Chondrocyte (in vitro differentiated cells): ENCODE data around the gene MAD2L1. TPM values are rescaled to one million over a fixed set of nuclear protein-coding genes. Genes with fewer than 3 reads are reported as not detected.

Source experiments
- DNase-seq: peaks from one replicate; pipeline ENCODE4 v3.0.0; 2021; ENCODE audit warnings: mixed read lengths, low spot score
- H3K27ac Mint-ChIP-seq: one replicate; pipeline ENCODE4 v1.8.0; 2021; ENCODE audit warnings: mild to moderate bottlenecking, moderate library complexity, mixed read lengths; ENCODE audit not compliant: unreplicated experiment
- H3K27me3 Mint-ChIP-seq: 2 replicates; pipeline ENCODE4 v1.8.0; 2021; ENCODE audit warnings: low read depth, mixed read lengths
- H3K36me3 Mint-ChIP-seq: 2 replicates; pipeline ENCODE4 v1.8.0; 2021; ENCODE audit warnings: low read depth, mixed read lengths
- H3K4me1 Mint-ChIP-seq: 2 replicates; pipeline ENCODE4 v1.8.0; 2021; ENCODE audit warnings: low read depth, mild to moderate bottlenecking, mixed read lengths
- H3K4me3 Mint-ChIP-seq: one replicate; pipeline ENCODE4 v1.8.0; 2021; ENCODE audit warnings: mild to moderate bottlenecking, moderate library complexity, mixed read lengths; ENCODE audit not compliant: unreplicated experiment
- H3K9me3 Mint-ChIP-seq: 2 replicates; pipeline ENCODE4 v1.8.0; 2021; ENCODE audit warnings: low read depth, mixed read lengths
- total RNA-seq: library from RNA; stranded (reverse); gene quantifications from 3 replicates; pipeline ENCODE4 v1.2.1, GENCODE V29; 2021
- TF ChIP-seq, protein P1 (sequence below): fragments of 200-600 bp; sonication (generic); IDR thresholded peaks from 2 replicates; pipeline ENCODE4 v1.5.0; 2021; ENCODE audit warnings: antibody characterized with exemption, mild to moderate bottlenecking, moderate library complexity

The MAD2L1 gene
- total RNA-seq, 1 donor from 2014 or later = 7.7 TPM

GRCh38 chr4:120034913-120035312 is 31.7 kb downstream of the MAD2L1 start:
- DNase-seq = no peak
- Mint-ChIP-seq H3K36me3 (no peaks in the 10 kb centered on the region), H3K4me3 (no peak overlapping the region), H3K27ac (no peak overlapping the region), H3K9me3 (no peaks in the 10 kb centered on the region), H3K27me3 (peaks cover 1% of the 10 kb centered on the region), H3K4me1 (no peaks in the 10 kb centered on the region)
- TF ChIP-seq, protein P1, sequence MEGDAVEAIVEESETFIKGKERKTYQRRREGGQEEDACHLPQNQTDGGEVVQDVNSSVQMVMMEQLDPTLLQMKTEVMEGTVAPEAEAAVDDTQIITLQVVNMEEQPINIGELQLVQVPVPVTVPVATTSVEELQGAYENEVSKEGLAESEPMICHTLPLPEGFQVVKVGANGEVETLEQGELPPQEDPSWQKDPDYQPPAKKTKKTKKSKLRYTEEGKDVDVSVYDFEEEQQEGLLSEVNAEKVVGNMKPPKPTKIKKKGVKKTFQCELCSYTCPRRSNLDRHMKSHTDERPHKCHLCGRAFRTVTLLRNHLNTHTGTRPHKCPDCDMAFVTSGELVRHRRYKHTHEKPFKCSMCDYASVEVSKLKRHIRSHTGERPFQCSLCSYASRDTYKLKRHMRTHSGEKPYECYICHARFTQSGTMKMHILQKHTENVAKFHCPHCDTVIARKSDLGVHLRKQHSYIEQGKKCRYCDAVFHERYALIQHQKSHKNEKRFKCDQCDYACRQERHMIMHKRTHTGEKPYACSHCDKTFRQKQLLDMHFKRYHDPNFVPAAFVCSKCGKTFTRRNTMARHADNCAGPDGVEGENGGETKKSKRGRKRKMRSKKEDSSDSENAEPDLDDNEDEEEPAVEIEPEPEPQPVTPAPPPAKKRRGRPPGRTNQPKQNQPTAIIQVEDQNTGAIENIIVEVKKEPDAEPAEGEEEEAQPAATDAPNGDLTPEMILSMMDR = no peak

DNA sequence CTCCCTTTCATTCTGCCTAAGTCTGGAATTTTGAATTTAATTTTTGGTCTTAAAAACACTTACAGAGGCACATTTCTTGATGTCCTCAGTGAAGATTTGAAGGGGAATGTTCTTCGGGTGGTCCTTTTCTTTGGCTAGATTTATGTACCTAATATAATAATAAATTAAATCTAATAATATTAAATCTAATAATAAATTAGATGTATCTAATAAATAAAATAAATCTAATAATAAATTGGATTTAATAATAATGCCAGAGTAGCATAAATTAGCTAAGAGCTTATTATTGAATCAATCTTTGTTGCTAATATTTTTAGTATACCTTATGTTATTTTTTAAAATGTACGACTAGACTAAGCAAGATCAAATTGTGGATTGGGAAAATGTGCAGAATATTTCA is 39.8 kb downstream of the MAD2L1 start:
- H3K4me1 Mint-ChIP-seq = no peaks in the 10 kb centered on the region
- TF ChIP-seq, protein P1 = no peak
- no peak overlapping the region for H3K4me3 Mint-ChIP-seq
- H3K27ac Mint-ChIP-seq = no peak overlapping the region
- no peaks in the 10 kb centered on the region for H3K9me3 Mint-ChIP-seq
- DNase-seq = no peak
- no peaks in the 10 kb centered on the region for H3K36me3 Mint-ChIP-seq
- H3K27me3 Mint-ChIP-seq = no peaks in the 10 kb centered on the region

GRCh38 chr4:120025516-120025915 is 41.1 kb downstream of the MAD2L1 start:
- H3K4me1 Mint-ChIP-seq = no peaks in the 10 kb centered on the region
- no peak overlapping the region for H3K4me3 Mint-ChIP-seq
- H3K27me3 Mint-ChIP-seq = no peaks in the 10 kb centered on the region
- no peak for DNase-seq
- TF ChIP-seq, protein P1 = no peak
- no peak overlapping the region for H3K27ac Mint-ChIP-seq
- H3K9me3 Mint-ChIP-seq = no peaks in the 10 kb centered on the region
- no peaks in the 10 kb centered on the region for H3K36me3 Mint-ChIP-seq

GRCh38 chr4:120018786-120019185 is 47.9 kb downstream of the MAD2L1 start:
- Mint-ChIP-seq H3K27ac (no peak overlapping the region), H3K36me3 (peaks cover 3% of the 10 kb centered on the region), H3K27me3 (no peaks in the 10 kb centered on the region), H3K9me3 (peaks cover 14% of the 10 kb centered on the region), H3K4me1 (no peaks in the 10 kb centered on the region), H3K4me3 (no peak overlapping the region)
- TF ChIP-seq, protein P1 = no peak
- no peak for DNase-seq

- Mint-ChIP-seq H3K4me1 (no peaks in the 10 kb centered on the region), H3K9me3 (peaks cover 14% of the 10 kb centered on the region), H3K27me3 (no peaks in the 10 kb centered on the region), H3K36me3 (peaks cover 3% of the 10 kb centered on the region), H3K27ac (no peak overlapping the region), H3K4me3 (no peak overlapping the region)
- DNase-seq = no peak
- TF ChIP-seq, protein P1 = no peak
Measured at GRCh38 chr4:120017939-120018692, 48.5 kb downstream of the MAD2L1 start.
